Spleen (tissue), 7 donors: ENCODE results near the gene TEAD1.

ENCODE experiments used
- POLR2AphosphoS5 ChIP-seq, 3 donors: sonication (generic); formaldehyde crosslinking; IDR thresholded peaks; one replicate each; pipeline ENCODE4 v1.5.1; 2017; ENCODE audit warnings: antibody characterized with exemption in 3 of 3
- TF ChIP-seq, protein P1 (sequence below), 11 experiments: fragments of 200-600 bp in 7 of 11; fragments of 450-650 bp in 4 of 11; sonication (generic) in 4 of 11; IDR thresholded peaks in 8 of 11; conservative IDR thresholded peaks in 3 of 11; 1 replicate in 7 of 11; 2 replicates in 4 of 11; pipeline versions ENCODE4 v1.4.0 to v1.8.0; 2016 to 2021; ENCODE audit warnings: antibody characterized with exemption in 11 of 11, inconsistent platforms in 4 of 11, mild to moderate bottlenecking in 1 of 11
- donor health status: DM: no; HTN: no; CAD: no; lungs with moderate emphysema.
- donor health status: DM: no; HTN: no; CAD: no.
- donor health status: DM: no; HTN: no; CAD: no.

DNA sequence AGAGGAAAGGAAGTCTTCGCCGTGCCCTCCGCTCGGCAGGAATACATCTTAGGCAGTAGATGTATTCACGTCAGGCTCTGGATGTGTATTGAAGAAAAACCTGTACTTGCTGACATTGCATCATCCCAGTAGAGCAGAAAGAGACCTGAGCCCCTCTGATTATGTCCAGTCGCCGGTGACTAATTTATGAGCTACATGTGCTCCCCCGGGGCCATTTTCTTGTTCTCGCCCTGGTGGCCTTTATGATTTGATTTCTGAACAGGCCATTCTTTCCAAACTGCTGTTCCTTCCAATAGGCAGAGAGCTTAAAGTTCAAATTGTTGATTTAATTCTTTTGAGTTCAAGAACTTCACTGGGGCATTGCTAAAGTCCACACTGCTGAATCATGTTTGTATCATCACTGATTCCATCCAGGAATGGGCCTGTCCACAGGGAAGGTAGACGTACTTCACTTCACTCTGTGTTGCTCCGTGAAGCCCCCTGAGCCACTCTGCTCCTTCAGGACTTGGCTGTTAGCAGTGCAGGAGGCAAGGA lies 197.6 kb downstream of the TEAD1 start:
- no peak for TF ChIP-seq POLR2AphosphoS5 (IDR thresholded peaks at IDR 0.05)
- TF ChIP-seq, protein P1, sequence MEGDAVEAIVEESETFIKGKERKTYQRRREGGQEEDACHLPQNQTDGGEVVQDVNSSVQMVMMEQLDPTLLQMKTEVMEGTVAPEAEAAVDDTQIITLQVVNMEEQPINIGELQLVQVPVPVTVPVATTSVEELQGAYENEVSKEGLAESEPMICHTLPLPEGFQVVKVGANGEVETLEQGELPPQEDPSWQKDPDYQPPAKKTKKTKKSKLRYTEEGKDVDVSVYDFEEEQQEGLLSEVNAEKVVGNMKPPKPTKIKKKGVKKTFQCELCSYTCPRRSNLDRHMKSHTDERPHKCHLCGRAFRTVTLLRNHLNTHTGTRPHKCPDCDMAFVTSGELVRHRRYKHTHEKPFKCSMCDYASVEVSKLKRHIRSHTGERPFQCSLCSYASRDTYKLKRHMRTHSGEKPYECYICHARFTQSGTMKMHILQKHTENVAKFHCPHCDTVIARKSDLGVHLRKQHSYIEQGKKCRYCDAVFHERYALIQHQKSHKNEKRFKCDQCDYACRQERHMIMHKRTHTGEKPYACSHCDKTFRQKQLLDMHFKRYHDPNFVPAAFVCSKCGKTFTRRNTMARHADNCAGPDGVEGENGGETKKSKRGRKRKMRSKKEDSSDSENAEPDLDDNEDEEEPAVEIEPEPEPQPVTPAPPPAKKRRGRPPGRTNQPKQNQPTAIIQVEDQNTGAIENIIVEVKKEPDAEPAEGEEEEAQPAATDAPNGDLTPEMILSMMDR (IDR thresholded peaks at IDR 0.05 in 8 of 11, conservative IDR thresholded peaks at IDR 0.05 in 3 of 11) = no peak
